ENCODE results near the gene MRS2. TPM values are rescaled to one million over a fixed set of nuclear protein-coding genes. Genes with fewer than 3 reads are reported as not detected.

Gene MRS2
- total and polyA plus RNA-seq, 2 experiments from 2014 or later: 34.9 to 45.9 TPM

DNA sequence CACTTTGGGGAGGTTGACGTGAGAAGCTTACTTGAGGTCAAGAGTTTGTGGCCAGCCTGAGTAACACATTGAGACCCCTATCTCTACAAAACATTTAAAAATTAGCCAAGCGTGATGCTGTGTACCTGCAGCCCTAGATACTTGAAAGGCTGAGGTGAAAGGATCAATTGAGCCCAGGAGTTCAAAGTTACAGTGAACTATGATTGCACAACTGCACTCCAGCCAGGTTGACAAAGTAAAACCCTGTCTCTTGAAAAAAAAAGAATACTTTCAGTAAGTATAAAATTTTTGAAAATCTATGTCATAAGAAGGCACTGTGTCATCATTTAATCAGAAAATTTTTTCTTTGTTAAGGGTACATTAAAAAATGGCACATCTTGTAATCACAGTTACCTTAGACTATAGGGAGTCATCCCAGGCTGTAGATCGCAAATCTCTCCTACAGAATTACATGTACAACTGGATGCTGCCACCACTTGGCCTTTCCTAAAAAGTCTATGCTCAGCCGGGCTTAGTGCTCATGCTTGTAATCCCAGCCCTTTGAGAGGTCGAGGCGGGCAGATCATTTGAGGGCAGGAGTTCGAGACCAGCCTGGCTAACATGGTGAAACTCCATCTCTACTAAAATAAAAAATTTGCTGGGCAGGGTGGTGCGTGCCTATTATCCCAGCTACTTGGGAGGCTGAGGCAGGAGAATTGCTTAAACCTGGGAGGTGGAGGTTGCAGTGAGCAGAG, 17.0 kb upstream of the MRS2 start:
- H3K4me1 ChIP-seq (ENCODE audit: low read depth): no peaks in the 10 kb centered on the region
- no peak overlapping the region for H3K4me3 ChIP-seq
- no peak overlapping the region for H3K27ac ChIP-seq
- no peaks in the 10 kb centered on the region for H3K36me3 ChIP-seq
- H3K27me3 ChIP-seq: no peaks in the 10 kb centered on the region
- TF ChIP-seq, protein P1, sequence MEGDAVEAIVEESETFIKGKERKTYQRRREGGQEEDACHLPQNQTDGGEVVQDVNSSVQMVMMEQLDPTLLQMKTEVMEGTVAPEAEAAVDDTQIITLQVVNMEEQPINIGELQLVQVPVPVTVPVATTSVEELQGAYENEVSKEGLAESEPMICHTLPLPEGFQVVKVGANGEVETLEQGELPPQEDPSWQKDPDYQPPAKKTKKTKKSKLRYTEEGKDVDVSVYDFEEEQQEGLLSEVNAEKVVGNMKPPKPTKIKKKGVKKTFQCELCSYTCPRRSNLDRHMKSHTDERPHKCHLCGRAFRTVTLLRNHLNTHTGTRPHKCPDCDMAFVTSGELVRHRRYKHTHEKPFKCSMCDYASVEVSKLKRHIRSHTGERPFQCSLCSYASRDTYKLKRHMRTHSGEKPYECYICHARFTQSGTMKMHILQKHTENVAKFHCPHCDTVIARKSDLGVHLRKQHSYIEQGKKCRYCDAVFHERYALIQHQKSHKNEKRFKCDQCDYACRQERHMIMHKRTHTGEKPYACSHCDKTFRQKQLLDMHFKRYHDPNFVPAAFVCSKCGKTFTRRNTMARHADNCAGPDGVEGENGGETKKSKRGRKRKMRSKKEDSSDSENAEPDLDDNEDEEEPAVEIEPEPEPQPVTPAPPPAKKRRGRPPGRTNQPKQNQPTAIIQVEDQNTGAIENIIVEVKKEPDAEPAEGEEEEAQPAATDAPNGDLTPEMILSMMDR (IDR thresholded peaks at IDR 0.05; ENCODE audit: low read depth, low read length): no peak
- no peaks in the 10 kb centered on the region for H3K9me3 ChIP-seq (ENCODE audit: low read depth)
- DNase-seq (ENCODE audit: low read depth in 1 of 2, low spot score in 1 of 2): no peak

DNA sequence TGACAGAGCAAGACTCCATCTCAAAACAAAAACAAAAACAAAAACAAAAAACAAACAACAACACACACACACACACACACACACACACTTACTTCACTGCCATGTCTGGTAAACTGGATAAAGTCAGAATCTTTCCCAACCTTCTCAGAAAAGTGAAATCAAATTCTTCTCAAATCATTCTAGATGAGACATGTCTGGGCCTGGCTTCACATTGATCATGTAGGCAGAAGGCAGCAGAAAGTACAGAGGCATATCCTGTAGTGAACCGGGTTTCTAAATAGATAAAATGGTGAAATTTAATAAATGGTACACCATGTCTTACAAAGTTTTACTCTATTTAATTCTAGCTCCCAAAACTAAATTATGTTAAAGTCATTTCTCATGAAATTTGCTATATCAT, 14.9 kb upstream of the MRS2 start:
- TF ChIP-seq, protein P1 (IDR thresholded peaks at IDR 0.05; ENCODE audit: low read depth, low read length): no peak
- H3K27me3 ChIP-seq: no peaks in the 10 kb centered on the region
- H3K36me3 ChIP-seq: no peaks in the 10 kb centered on the region
- no peaks in the 10 kb centered on the region for H3K9me3 ChIP-seq (ENCODE audit: low read depth)
- no peak for DNase-seq (ENCODE audit: low read depth in 1 of 2, low spot score in 1 of 2)
- no peak overlapping the region for H3K27ac ChIP-seq
- no peaks in the 10 kb centered on the region for H3K4me1 ChIP-seq (ENCODE audit: low read depth)
- no peak overlapping the region for H3K4me3 ChIP-seq

DNA sequence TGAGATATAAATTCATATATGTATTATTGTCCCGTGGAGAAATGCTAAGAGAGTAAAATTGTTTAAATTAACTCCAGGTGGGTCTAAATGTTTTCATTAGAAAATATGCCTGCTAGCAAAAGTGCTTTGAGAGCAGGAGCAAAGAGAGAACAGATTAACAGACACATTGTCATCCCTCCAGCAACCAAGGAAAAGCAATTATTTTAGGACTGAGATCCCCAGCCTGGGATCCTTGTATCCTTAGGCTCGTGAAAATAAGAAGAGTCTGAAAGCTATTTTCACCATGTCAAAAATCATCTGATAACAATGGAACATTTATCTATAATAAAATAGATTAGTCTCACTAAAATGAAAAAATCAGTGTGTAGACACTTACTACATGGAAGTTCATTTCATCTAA, 11.5 kb upstream of the MRS2 start:
- Histone ChIP-seq H3K4me3 (no peak overlapping the region), H3K27ac (no peak overlapping the region), H3K9me3 (ENCODE audit: low read depth) (no peaks in the 10 kb centered on the region), H3K27me3 (no peaks in the 10 kb centered on the region), H3K4me1 (ENCODE audit: low read depth) (no peaks in the 10 kb centered on the region), H3K36me3 (no peaks in the 10 kb centered on the region)
- TF ChIP-seq, protein P1 (IDR thresholded peaks at IDR 0.05; ENCODE audit: low read depth, low read length): no peak
- DNase-seq (ENCODE audit: low read depth in 1 of 2, low spot score in 1 of 2): no peak

DNA sequence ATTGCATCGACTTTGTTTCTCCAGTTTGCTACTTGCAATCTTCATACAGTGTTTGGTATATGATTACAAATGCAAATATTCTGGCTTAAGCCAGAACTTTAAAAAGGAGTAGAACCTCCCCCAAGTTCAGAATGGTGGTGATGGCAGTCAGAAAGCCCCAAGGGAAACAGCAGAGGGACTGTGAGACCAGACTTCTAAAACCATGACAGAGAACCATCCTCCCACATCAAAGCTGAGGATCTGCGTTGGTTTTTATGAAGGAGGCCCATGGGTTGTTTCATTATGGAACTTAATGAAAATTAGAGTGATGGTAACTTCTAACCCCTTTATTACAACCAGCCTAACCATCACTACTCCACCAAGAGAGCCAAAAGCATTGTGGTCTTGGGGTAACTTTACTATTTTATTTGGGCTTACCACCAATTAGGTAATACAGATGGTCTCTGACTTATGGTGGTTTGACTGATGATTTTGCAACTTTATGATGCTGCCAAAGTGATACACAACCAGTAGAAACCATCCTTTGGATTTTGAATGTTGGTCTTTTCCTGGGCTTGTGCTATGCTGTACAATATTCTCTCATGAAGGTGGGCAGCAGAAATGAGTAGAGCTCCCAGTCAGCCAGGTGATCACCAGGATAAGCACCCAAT, 10.9 kb upstream of the MRS2 start:
- H3K9me3 ChIP-seq (ENCODE audit: low read depth): peaks cover 1% of the 10 kb centered on the region
- TF ChIP-seq, protein P1 (IDR thresholded peaks at IDR 0.05; ENCODE audit: low read depth, low read length): no peak

DNA sequence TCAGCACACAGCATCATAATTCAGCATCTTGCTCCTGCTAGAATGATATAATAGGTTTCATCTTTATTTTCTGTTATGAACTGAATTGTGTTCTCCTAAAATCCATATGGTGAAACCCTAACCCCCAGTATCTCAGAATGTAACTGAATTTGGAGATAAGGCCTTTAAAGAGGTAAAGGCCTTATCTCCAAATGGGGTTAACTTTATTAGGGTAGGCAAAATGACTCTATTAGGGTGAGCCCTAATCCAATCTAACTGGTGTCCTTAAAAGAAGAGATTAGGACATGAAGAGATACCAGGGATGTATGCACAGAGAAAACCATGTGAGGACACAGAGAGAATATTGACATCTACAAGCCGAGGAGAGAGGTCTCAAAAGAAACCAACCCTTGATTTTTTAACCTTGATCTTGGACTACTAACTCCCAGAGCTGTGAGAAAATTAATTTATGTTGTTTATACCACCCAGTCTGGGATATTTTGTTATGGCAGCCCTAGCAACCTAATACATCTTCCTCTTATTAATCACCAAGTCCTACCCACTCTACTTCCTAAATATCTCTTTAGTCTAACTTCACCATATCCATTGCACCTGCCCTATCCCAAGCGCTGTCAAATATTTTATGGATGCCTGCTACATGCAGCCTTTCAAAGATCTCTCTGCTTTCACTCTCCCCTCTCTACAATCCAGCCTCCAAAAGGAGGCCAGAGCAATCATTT, 8.5 kb upstream of the MRS2 start:
- Histone ChIP-seq H3K27me3 (no peaks in the 10 kb centered on the region), H3K36me3 (no peaks in the 10 kb centered on the region), H3K27ac (no peak overlapping the region), H3K9me3 (ENCODE audit: low read depth) (peaks cover 3% of the 10 kb centered on the region), H3K4me1 (ENCODE audit: low read depth) (no peaks in the 10 kb centered on the region), H3K4me3 (no peak overlapping the region)
- DNase-seq (ENCODE audit: low read depth in 1 of 2, low spot score in 1 of 2): no peak
- TF ChIP-seq, protein P1 (IDR thresholded peaks at IDR 0.05; ENCODE audit: low read depth, low read length): no peak

More for the DNA sequence above, 10.9 kb upstream of the MRS2 start:
- no peak for DNase-seq (ENCODE audit: low read depth in 1 of 2, low spot score in 1 of 2)
- Histone ChIP-seq H3K36me3 (no peaks in the 10 kb centered on the region), H3K27ac (no peak overlapping the region), H3K27me3 (no peaks in the 10 kb centered on the region), H3K4me1 (ENCODE audit: low read depth) (no peaks in the 10 kb centered on the region), H3K4me3 (no peak overlapping the region)
